ENCODE data around the gene RAB42. TPM values are rescaled to one million over a fixed set of nuclear protein-coding genes. Genes with fewer than 3 reads are reported as not detected.
"Not testable (repeated sequence)": the region's sequence is repeated elsewhere in the genome, so short reads cannot be mapped to it uniquely, and the experiment has no call there.

RAB42 gene, protein sequence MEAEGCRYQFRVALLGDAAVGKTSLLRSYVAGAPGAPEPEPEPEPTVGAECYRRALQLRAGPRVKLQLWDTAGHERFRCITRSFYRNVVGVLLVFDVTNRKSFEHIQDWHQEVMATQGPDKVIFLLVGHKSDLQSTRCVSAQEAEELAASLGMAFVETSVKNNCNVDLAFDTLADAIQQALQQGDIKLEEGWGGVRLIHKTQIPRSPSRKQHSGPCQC
- not detected for polyA plus RNA-seq (2012; ENCODE audit: insufficient read depth, insufficient read length)

GRCh38 chr1:28591708-28592320 is at the start of gene RAB42:
Gene RAB42 (plus strand): TSS chr1:28592265. CDS start chr1:28592512, 247 bp downstream.
- no peak for DNase-seq (ENCODE audit: low read depth, low spot score)
- H3K4me3 ChIP-seq (ENCODE audit: low read length): no peak within 1 kb of the TSS

DNA sequence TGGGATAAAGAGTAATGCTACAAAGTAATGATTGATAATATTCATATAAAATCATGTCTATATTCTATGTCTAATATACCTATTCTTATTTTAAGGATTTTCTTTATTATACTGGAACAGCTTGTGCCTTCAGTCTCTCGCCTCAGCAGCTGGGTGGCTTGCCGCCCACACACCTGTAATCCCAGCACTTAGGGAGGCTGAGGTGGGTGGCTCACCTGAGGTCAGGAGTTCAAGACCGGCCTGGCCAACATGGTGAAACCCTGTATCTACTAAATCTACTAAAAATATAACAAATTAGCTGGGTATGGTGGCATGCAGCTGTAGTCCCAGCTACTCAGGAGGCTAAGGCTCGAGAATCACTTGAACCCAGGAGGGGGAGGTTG is 46.8 kb upstream of the RAB42 start:
- DNase-seq (ENCODE audit: low read depth, low spot score): no peak
- no peak overlapping the region for H3K4me3 ChIP-seq (ENCODE audit: low read length)

DNA sequence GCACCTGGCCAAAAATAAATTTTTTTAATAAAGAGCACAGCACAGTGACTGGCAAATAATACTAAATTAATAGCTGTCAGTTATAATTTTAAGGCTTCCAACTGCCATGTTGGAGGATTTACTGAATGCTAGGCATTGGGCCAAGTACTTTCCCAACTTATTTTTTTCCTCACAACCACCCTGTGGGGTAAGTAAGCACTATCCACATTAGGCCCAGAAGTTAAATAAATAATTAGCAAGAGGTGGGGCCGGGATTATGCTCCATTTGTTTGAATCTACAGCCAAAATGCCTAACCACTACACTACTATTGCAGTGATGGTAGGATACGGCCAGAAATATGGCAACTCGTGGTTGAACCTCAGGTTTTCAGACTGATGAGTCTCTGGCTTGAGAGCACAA is 43.7 kb upstream of the RAB42 start:
- DNase-seq (ENCODE audit: low read depth, low spot score): no peak

GRCh38 chr1:28551381-28551780 is 40.7 kb upstream of the RAB42 start:
- no peak for DNase-seq (ENCODE audit: low read depth, low spot score)
- no peak overlapping the region for H3K4me3 ChIP-seq (ENCODE audit: low read length)

More for the DNA sequence above, 43.7 kb upstream of the RAB42 start:
- no peak overlapping the region for H3K4me3 ChIP-seq (ENCODE audit: low read length)

GRCh38 chr1:28552758-28553663 is 39.1 kb upstream of the RAB42 start, which contains the start of gene TRNAU1AP:
Gene TRNAU1AP (plus strand): TSS chr1:28553085. CDS start chr1:28553111, 26 bp downstream.
- peak; percentile 94 for DNase-seq (ENCODE audit: low read depth, low spot score)
- peak within 1 kb of the TSS; percentile 93 for H3K4me3 ChIP-seq (ENCODE audit: low read length)

DNA sequence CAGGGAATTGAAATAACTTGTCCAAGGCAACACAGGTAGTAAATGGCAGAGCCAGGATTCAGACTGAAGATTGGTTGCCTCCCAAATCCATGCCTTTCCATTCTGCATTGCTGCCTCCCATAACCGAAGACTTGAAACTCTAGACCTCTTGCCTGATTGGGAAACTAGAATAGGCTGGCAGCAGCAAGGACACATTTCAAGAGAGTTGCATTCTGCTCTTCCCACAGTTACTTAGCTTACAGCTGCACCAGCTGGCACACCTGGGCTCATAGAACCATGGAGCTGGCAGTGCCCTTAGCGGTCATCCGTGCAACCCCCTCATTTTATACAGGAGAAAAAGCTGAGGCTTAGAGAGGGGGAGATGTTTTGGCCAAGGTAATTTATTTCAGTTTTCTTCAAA is 31.2 kb upstream of the RAB42 start:
- DNase-seq (ENCODE audit: low read depth, low spot score): no peak
- H3K4me3 ChIP-seq (ENCODE audit: low read length): no peak overlapping the region

DNA sequence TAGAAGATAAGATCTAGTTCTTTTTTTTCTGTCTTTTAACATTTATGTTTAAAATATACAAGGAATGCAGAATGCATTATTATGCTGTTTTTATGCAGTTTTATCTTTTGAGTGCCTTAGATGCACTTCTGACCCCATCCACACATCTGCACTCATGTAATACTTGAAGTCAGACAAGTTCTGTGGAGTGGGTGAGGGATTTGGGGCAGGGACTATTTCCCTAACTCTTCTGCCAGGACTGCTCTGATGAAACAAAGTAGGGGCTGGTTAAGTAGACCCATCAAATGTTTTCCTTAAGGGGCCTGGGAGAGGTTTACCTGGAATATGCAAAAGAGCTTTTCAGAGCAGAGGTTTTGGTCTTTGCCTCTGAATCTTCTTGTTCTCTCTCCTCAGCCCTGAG is 27.8 kb upstream of the RAB42 start:
- H3K4me3 ChIP-seq (ENCODE audit: low read length): no peak overlapping the region
- DNase-seq (ENCODE audit: low read depth, low spot score): no peak

DNA sequence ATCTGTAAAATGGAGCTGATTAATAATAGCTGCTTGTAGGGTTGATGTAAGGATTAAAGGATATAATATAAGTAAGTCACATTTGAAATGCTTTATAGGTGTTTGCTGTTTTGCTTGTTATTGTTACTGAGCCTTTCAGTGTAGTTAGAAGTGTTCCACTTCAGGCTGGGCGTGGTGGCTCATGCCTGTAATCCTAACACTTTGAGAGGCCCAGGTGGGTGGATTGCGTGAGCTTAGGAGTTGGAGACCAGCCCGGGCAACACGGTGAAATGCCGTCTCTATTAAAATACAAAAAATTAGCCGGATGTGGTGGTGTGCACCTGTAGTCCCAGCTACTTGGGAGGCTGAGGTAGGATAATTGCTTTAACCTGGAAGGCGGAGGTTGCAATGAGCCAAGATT is 27.0 kb upstream of the RAB42 start:
- H3K4me3 ChIP-seq (ENCODE audit: low read length): no peak overlapping the region
- DNase-seq (ENCODE audit: low read depth, low spot score): no peak

- H3K4me3 ChIP-seq (ENCODE audit: low read length): no peak overlapping the region
- no peak for DNase-seq (ENCODE audit: low read depth, low spot score)
Observed at GRCh38 chr1:28565726-28566125, 26.3 kb upstream of the RAB42 start.

DNA sequence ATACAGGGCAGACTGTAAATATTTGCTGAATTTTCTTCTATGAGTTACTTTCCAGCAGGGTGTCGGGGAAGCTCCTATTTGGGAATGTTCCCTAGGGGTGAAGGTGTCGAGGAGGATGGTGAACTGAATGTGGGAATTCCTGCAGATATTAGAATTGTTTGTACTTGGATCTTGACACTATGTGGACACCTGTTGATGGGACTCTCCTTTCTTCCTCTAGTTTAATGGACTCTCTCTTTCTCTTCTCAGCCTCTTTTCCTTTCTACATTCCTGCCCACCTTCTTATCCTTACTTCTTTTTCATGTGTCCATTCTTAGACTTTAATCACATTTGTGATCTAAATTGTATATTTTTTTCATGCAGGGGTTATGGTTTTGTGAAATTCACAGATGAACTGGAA is 25.1 kb upstream of the RAB42 start:
- no peak for DNase-seq (ENCODE audit: low read depth, low spot score)
- no peak overlapping the region for H3K4me3 ChIP-seq (ENCODE audit: low read length)

GRCh38 chr1:28571911-28572310 is 20.2 kb upstream of the RAB42 start:
- no peak for DNase-seq (ENCODE audit: low read depth, low spot score)
- H3K4me3 ChIP-seq (ENCODE audit: low read length): no peak overlapping the region

DNA sequence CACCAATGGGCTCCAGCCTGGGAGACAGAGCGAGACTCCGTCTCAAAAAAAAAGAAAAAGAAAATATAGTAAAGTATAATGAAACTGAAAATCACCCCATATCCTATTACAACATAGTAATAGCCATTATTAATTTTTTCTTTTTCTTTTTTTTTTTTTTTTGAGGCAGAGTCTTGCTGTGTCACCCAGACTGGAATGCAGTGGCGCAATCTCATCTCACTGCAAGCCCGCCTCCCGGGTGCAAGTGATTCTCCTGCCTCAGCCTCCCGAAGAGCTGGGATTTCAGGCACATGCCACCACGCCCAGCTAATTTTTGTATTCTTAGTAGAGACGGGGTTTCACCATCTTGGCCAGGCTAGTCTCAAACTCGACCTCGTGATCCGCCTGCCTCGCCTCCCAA is 19.2 kb upstream of the RAB42 start:
- DNase-seq (ENCODE audit: low read depth, low spot score): not testable (repeated sequence)

DNA sequence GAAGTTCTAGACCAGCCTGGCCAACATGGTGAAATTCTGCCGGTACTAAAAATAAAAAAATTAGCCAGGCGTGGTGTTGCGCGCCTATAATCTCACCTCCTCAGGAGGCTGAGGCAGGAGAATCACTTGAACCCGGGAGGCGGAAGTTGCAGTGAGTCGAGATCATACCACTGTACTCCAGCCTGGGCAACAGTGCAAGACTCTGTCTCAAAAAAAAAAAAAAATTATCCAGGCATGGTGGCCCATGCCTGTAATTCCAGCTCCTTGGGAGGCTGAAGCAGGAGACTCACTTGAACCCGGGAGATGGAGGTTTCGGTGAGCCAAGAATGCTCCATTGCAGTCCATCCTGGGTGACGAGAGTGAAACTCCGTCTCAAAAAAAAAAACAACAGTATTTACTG is 18.5 kb upstream of the RAB42 start:
- no peak for DNase-seq (ENCODE audit: low read depth, low spot score)
- no peak overlapping the region for H3K4me3 ChIP-seq (ENCODE audit: low read length)

More for the DNA sequence above, 19.2 kb upstream of the RAB42 start:
- H3K4me3 ChIP-seq (ENCODE audit: low read length): not testable (repeated sequence)

DNA sequence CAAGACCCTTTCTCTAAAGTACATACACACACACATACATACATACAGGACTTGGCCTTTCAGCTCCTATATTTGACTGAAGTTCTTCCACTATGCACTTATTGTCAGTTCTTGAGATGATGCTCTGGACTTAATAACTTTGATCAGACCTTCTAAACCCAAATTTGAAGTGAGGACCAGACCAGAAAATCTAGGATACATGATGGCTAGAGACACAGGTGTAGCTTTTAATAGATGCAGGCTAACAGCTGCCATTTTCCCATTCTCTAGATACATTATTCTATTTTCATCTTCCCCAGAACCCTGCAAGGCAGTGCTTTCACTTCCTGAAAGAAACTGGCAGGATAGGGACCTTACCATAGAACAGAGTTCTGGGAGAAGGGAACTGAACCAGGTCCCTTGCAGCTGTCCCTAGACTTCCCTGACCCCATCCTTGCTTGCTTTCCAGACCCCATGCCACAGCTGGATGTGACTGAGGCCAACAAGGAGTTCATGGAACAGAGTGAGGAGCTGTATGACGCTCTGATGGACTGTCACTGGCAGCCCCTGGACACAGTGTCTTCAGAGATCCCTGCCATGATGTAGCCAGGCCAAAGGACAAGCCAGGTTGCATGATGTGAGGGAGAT is 14.9 kb upstream of the RAB42 start:
- H3K4me3 ChIP-seq (ENCODE audit: low read length): no peak overlapping the region
- DNase-seq (ENCODE audit: low read depth, low spot score): no peak

DNA sequence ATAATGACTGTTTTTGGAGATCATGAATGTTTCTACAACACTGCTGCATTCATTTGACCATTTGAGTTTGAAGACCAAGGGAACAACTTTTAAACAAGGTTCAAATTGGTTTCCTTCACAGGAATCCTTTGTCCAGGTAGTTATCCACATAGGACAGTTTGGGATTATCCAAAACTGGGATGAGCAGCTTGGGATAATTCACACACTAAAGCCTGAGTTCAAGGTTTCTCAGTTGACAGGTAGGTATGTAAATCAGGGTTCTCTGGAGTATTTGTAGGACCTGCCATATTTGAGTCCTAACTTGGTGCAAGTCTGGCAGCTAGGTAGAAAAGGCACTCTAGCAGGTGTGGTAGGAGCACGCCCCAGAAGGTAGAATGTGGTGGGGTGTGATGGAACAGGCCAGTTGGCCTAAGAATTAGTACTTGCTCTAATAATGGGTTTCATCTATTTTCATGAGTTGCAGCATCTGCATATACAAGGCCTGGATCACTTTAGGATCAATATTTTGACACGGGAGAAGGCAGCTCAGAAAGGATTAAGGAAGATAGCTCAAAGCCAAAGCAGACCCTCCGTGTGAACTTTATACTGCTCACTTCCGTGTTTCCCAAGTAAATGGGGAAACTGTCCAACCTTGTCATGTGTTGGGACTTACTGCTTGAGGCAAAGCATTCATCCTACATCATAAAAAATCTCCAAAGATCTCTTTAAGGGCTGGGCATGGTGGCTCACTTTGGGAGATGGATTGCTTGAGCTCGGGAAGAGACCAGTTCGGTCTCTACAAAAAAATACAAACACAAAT is 14.1 kb upstream of the RAB42 start:
- H3K4me3 ChIP-seq (ENCODE audit: low read length): no peak overlapping the region
- DNase-seq (ENCODE audit: low read depth, low spot score): no peak

DNA sequence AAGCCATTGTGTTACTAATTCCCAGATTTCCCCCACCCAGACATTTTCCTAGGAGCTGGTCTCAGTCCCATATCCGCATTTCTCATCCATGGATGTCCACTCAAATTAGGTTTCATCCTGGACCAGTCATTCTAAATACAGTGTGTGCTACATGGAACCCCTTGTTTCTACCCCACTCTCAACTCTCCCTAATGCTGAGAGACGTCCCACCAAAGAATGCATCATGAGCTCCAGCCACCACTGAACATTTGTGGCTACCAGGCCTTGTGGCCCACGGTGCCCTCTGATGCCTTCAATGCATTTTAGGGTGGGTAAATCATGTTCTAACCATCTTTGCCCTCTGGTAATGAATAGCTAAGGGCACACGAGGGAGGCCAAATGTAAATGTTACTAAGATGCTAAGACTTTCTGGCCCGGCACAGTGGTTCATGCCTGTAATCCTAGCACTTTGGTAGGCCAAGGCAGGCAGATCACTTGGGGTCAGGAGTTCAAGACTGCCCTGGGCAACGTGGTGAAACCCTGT is 13.3 kb upstream of the RAB42 start:
- no peak for DNase-seq (ENCODE audit: low read depth, low spot score)
- H3K4me3 ChIP-seq (ENCODE audit: low read length): no peak overlapping the region

DNA sequence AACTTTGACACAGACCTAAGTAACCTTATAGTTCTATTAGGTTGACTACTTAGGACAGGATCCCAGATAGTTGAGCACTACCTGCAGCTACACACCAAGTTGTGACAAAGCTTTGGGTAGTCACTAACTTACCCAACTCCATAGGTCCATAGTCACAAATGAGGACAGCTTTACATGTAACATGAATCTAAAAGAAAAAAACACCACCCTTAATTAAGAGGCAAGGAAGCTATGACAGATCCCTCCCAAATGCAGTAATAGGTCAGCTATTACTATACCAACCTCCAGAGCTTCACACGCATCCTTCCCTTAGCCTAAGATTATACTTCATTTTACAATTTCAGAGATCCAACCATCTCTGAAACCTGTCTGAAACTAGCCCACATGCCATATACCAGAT is 12.7 kb upstream of the RAB42 start:
- DNase-seq (ENCODE audit: low read depth, low spot score): no peak
- no peak overlapping the region for H3K4me3 ChIP-seq (ENCODE audit: low read length)

DNA sequence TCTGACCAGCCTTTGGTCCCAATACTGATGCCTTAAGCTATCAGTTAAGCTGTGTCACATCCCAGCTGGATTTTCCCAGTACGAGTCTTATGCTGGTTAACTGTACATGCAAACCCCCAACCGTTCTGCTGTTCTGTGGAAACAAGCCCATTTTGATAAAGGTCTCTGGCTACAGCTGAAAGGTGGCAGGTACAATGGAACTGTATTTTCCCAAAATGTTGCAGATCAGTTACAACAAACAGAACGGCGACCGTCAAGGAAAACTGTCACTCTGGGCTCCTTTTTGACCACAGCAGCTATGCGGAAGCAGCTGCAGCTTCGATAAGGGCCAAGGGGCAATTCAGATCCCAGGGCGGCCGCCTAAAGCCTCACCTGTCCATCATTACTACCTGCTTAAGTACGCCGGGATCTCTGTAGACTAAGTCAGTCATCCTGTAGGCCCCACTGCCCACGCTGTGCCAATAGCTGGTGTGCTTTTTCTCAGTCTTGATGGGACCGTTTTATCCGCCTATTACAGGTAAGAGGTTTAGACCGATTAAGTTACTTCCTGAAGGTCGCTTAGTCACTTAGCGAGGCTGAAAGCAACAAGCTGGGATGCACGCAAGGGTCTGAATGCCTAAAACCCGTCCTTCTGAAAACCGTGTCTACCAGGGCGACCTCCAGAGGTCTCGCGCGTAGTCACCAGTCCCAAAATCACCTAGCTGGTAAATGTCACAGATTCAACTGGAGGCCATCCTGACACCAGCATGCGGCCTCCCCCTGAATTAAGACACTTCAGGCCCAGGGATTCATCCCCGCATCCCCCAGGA is 11.1 kb upstream of the RAB42 start:
- peak overlapping the region; percentile 78 for H3K4me3 ChIP-seq (ENCODE audit: low read length)
- DNase-seq (ENCODE audit: low read depth, low spot score): peak; percentile 44

Data from Jurkat, Clone E6-1 (cell line).